HG03103 (cell line): ENCODE measurements around the gene CCDC85A.

ENCODE experiments used
- ATAC-seq: cut with Tn5 transposase; IDR thresholded peaks from one replicate; pipeline ENCODE4 v1.9.1; 2021; ENCODE audit warnings: low read depth; ENCODE audit not compliant: unreplicated experiment

CCDC85A gene

GRCh38 chr2:56292951-56293350, 109.2 kb downstream of the CCDC85A start:
- no peak for ATAC-seq

- no peak for ATAC-seq
These were observed 111.9 kb downstream of the CCDC85A start for GRCh38 chr2:56295666-56296065.

- no peak for ATAC-seq
These were observed 113.9 kb downstream of the CCDC85A start for GRCh38 chr2:56297671-56298070.

- ATAC-seq, result no peak
These were observed 115.4 kb downstream of the CCDC85A start for GRCh38 chr2:56299171-56299691.

- no peak for ATAC-seq
These were observed 125.9 kb downstream of the CCDC85A start for GRCh38 chr2:56309626-56310170.

- no peak for ATAC-seq
These were observed 129.7 kb downstream of the CCDC85A start for GRCh38 chr2:56313500-56313921.

- ATAC-seq, result no peak
These were observed 130.6 kb downstream of the CCDC85A start for GRCh38 chr2:56314371-56314770.

- ATAC-seq, result no peak
These were observed 131.0 kb downstream of the CCDC85A start for GRCh38 chr2:56314796-56315195.

- ATAC-seq, result no peak
These were observed 131.6 kb downstream of the CCDC85A start for GRCh38 chr2:56315376-56315775.

GRCh38 chr2:56316011-56316410, 132.2 kb downstream of the CCDC85A start:
- ATAC-seq, result no peak

GRCh38 chr2:56318147-56318546, 134.4 kb downstream of the CCDC85A start:
- no peak for ATAC-seq

- ATAC-seq, result no peak
These were observed 142.0 kb downstream of the CCDC85A start for GRCh38 chr2:56325661-56326345.

- no peak for ATAC-seq
These were observed 142.6 kb downstream of the CCDC85A start for GRCh38 chr2:56326346-56326741.

- ATAC-seq, result no peak
These were observed 148.0 kb downstream of the CCDC85A start for GRCh38 chr2:56331810-56332209.

- no peak for ATAC-seq
These were observed 150.2 kb downstream of the CCDC85A start for GRCh38 chr2:56333812-56334485.

GRCh38 chr2:56334622-56335021, 150.8 kb downstream of the CCDC85A start:
- ATAC-seq, result no peak

- no peak for ATAC-seq
These were observed 151.3 kb downstream of the CCDC85A start for GRCh38 chr2:56335101-56335500.

- no peak for ATAC-seq
These were observed 153.6 kb downstream of the CCDC85A start for GRCh38 chr2:56337342-56337741.

GRCh38 chr2:56338232-56338631, 154.4 kb downstream of the CCDC85A start:
- no peak for ATAC-seq

- ATAC-seq, result no peak
These were observed 161.0 kb downstream of the CCDC85A start for GRCh38 chr2:56344771-56345170.

- ATAC-seq, result no peak
These were observed 164.1 kb downstream of the CCDC85A start for GRCh38 chr2:56347881-56348280.
